Colon (tissue), 2 donors: ENCODE measurements around the gene GLI2.

ENCODE experiments used
- FAIRE-seq: peaks from 2 replicates; lab custom pipeline; 2012; peaks lifted over from hg19 to GRCh38; lab: Jason Lieb, UNC
- donor health status: control.
- donor health status: control.

The GLI2 gene

DNA sequence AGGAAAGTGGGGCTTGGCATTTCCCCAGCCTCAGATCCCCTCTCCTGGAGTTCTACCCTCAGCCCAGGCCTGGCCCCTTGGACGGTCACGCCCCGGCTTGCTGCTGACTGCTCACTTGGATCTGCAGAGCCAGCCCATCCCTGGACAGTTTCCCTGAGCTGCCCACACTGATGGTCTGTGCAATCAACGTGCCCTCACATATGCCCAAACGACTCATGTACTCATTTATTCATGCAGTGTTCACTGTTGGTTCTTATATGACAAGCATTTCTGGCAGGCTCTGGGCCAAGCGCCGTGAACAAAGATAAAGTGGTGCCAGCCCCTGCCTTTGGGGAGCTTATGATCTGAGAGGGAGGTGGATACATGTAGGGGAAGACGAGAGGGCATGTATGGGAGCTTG lies 20.3 kb upstream of the GLI2 start:
- no peak for FAIRE-seq

- no peak for FAIRE-seq
Measured at GRCh38 chr2:120715941-120716340, 19.7 kb upstream of the GLI2 start.

DNA sequence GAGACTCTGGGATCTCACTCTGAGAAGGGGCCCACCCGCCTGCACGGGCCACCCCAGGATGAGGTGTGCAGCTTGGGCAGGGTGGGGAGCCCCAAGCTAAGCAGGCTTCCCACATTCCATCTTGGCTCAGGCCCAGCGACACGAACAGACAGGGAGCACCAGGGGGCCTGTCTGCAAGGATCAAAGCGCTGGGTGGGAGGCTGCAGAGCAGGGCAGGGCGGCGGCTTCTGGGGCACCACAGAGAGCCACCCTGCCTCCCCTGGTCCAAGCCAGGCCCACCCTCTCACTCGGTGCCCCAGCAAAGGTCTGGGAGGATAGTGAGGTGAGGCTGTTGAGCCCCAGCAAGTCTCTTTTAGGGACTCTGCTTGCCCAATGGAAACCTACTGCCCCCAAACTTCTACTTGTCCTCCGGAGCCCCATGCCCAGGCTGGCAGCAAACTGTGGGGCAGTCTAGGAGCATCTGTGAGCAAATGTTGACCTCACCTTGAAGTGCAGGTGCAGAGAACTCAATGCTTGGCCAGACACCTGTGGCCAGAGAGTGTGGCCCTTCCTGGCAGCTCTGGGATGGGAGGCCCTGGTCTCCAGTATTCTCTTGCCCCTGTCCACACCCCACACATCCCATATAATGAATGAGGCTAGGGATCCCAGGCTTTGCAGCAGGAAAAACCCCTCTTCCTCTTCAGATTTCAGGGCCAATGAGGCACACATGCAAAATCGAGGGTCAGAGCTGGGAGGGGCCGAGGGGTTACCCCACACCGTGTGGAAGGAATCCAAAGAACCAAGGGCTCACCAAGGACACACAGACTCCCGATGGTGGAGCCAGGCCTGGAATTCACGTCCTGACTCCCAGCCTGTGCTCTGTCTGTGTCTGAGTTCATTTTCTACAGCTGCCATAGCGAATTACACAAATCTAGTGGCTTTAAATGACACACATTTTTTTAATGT lies 18.8 kb upstream of the GLI2 start:
- no peak for FAIRE-seq

DNA sequence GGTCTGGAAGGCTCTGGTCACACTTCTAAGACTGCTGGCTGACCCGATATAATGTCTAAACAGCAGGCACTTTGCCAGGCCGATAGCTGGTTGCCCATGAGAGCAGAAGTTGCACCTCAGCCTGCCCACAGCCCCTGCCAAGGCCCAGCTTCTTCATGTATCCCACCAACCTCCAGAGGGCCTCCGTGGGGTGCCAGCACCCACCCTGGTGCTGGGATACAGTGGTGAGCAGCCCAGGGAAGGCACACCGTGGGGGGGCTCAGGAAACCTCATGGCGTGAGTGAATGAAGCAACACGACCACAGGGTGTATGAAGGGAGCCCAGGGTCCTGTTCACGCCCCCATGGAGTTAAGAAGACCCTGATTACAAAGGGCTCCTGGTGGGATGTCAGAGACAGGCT lies 16.2 kb upstream of the GLI2 start:
- FAIRE-seq: no peak

DNA sequence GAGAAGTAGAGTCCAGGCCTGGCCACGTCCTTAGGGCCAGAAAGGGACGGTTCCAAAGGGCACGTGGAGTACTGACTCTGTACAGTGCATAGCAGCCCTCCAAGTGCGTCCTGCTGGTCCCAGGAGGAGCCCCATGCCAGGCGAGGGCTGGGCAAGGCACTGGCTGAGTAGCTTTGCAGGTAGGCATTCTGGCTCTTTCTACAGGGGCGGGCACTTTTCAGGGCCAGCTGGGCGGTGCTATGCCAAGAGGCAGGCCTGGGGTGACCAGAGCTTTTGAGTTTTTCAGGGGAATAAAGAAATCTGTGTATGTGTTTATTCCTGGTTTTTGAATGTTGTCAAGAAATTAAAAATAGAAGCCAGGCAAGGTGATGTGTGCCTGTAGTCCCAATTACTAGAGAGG lies 15.4 kb upstream of the GLI2 start:
- FAIRE-seq: no peak

- FAIRE-seq: no peak
Measured at GRCh38 chr2:120720746-120721375, 14.8 kb upstream of the GLI2 start.

DNA sequence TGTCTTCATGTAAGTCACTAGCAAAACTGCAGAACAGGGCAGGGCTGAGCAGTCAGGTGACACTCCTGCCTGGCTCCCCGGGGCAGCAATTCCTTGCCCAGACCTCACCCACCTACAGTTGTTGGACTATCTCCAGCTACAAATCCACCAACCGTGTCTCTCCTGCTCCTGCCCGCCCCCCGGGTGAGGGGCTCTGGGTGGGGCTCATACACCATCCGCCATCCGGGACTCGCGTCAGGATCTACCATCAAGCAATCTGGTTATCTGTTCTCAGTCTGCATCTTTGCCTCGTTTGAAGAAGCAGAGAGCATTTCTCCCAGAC lies 13.5 kb upstream of the GLI2 start:
- FAIRE-seq: no peak

GRCh38 chr2:120722568-120723421 lies 12.9 kb upstream of the GLI2 start:
- no peak for FAIRE-seq

GRCh38 chr2:120726245-120726644 lies 9.4 kb upstream of the GLI2 start:
- FAIRE-seq: no peak

- FAIRE-seq: no peak
Measured at GRCh38 chr2:120729406-120730399, 6.0 kb upstream of the GLI2 start.

GRCh38 chr2:120731175-120731574 lies 4.5 kb upstream of the GLI2 start:
- no peak for FAIRE-seq

DNA sequence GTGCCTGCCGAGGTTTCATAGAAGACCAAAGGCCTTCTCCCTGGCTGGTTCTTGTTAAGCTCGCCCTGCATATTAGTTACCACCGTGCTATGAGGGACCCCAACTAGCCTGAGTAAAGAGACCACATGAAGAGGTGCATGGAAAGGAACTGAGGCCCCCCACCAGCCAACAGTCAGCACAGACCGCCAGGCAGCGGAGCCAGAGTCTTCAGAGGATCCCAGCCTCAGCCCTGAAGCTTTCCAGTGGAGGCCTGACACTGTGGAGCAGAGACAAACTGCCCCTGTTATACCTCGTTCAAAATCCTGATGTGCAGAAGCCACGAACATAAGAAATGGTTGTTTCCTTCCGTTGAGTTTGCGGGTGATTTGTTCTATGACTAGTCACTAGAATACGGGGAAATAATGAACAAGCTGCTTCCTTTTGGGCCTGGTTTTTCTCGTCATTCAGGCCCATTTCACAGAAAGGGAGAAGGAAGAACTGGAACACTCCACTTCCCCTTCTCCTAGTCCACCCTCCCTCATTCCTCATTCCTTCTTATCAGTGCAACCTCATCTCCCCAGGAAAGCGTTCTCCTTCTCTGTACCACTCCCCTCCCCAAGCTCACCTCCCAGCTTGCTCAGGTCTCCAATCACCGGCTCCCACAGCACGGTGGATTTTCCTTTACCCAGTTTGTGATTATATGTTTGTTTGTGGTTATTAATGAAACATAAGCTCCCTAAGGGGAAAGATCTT lies 3.0 kb upstream of the GLI2 start:
- no peak for FAIRE-seq

GRCh38 chr2:120733238-120733932 lies 2.3 kb upstream of the GLI2 start:
- no peak for FAIRE-seq

DNA sequence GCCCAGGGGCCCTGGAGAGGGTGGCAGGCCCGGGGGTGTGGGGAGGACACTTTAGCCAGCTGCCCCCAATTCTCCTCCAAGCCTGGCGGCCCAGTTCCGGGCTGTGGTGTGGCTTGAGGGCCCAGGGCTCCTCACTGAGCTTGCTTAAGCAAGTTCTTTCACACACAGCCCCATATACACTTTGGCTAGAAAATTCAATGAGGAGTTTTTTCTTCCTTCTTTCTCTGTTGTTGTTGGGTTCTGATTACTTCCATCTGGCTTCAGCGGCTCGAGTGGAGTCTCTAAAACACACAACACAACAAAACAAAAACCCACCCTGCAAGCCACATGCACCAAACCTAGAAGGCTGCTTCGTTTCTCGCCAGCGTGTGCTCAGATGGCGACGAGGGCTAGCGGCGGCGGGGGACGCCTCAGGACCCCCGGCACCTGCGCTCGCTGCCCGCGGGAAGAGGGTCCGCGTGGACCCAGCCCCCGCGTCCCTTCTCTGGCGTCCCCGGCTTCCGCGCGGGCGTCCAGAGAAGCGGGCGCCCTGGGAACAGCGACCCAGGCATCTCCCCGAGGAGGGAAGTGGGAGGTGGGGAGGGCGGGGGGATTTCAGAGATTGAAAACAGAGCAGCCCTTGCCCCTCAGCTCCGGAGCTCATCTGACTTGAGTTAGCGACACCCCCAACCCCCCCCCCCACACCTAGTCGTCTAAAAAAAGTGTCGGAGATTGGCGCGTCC lies 577 bp upstream of the GLI2 start:
- FAIRE-seq: no peak

DNA sequence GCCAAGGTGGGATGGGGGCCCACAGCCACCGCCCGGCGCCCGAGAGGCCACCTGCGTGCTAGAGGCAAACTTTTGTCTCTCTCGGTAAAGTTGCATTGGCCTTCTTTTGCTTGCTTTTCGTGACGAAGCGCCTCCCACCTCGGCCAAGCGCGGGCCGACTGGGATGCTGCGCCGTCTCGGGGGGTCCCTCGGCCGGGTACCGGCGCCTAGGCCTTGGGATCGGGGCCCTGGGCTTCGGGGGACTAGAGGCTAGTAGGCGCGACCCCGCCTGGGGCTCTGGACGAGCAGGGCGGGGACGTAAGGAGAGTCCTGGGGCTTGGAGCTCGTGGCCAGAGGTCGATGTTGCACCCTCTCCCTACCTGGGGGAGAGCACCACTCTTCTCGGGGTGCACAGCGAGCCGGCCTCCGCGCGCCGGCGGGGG lies 545 bp downstream of the GLI2 start:
- FAIRE-seq: no peak

DNA sequence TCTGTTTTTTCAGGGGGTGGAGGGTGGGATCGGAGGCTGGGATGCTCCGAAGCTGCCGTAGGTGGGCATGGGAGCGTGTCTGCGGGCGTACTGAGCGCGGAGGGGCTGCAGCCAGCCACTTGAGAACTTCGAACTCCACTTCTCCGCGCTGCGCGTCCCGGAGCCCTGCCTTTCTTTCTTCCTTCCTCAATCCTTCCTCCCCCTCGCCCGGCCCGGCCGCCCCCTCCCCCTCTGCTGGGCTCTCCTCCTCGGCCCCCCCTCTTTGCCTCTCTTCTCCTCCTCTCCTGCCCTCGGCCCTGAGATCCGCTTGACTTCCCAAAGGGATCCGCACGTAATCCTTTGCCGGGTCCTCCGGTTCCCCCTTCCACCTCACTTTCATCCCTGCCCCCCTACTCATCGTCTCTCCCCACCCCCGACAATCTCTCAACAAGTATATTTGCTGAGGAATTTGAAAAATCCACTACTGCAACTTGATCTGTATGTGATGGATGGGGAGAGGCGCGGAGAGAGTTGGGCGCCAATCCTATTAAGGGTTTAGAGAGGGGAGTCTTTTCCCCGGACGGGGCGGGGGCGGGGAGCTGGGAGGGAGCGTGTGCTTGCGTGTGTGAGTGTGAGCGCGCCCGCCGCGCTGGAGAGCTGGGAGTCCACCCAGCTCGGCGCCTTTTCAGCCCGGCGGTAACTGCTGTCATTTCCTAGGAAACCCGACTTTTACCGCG lies 1.1 kb downstream of the GLI2 start:
- no peak for FAIRE-seq

DNA sequence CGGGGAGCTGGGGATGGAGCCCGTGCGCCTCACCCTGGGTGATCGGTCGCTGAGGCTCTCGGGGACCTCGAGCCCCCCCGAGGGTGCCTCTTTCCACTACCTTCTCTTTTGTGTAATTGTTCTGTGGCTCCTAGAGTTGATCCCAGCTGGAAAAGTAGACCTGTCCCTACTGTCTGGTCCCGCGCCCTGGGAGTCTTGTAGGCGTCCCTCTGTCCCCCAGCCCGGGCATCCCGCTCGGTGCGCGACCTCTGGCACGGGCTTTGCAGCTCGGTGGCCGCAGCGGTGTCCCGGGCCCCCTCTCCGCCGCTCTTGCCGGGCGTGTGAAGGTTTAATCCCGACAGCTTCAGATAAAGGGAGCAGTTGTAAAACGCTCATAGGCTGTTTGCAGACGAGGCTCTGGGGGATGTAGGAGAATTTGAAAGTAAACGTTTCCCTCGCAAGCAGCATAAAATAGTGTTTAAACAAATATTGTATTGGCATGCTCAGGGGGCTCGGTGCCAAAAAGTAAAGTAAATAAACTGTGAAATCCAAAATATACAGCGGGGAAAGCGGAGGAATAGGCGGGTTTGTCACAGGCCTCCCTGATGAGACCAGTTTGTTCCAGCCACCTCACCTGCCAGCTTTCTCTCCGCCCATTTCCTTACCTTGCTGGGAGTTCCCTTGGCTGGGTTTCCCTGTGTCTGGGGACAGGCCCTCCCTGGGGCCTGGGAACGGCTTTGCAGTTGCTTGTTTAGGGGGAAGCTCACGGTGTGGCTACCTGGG lies 1.9 kb downstream of the GLI2 start:
- no peak for FAIRE-seq

DNA sequence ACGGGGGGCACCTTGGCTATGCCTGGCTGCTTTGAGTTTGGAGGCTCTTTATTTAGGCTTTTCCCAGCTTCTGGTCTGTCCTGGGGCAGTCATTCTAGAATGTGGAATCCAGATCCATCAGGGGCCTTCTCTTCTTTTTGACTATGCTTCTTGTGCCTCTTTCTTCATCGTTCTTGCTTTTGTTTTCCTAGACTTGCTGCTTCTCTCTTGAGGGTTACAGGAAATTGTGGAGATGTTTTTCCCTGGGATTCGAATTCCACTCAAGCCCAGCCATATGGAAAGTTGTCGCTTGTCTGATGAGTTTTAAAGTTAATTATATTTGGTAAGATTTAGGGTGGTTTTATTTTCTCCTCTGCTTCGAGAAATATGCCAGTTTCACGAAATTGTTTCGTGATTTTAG lies 2.4 kb downstream of the GLI2 start:
- FAIRE-seq: no peak
